Small intestine (tissue), 16 donors: Measurements from ENCODE around the gene NDUFAF2. TPM values are rescaled to one million over a fixed set of nuclear protein-coding genes. Genes with fewer than 3 reads are reported as not detected.

Experiments
- DNase-seq, 2 donors: peaks; one replicate each; pipeline versions ENCODE4 v3.0.0 to v3.0.0-alpha.2; 2013
- FAIRE-seq: peaks from 2 replicates; lab custom pipeline; 2012; peaks lifted over from hg19 to GRCh38; lab: Jason Lieb, UNC
- H3K27ac ChIP-seq, 3 donors: one replicate each; pipeline ENCODE4 v1.5.1; 2013; ENCODE audit warnings: low read length in 2 of 3, mild to moderate bottlenecking in 2 of 3, control low read depth in 1 of 3, inconsistent platforms in 1 of 3, low read depth in 1 of 3, moderate library complexity in 1 of 3
- H3K27me3 ChIP-seq, 3 donors: one replicate each; pipeline ENCODE4 v1.6.1; 2013; ENCODE audit warnings: low read length in 3 of 3, inconsistent platforms in 1 of 3; ENCODE audit not compliant: control insufficient read depth in 3 of 3, insufficient read depth in 3 of 3
- H3K36me3 ChIP-seq, 3 donors: one replicate each; pipeline ENCODE4 v1.6.1; 2013; ENCODE audit warnings: low read length in 3 of 3, inconsistent platforms in 1 of 3, low read depth in 1 of 3, mild to moderate bottlenecking in 1 of 3, moderate library complexity in 1 of 3; ENCODE audit not compliant: control insufficient read depth in 3 of 3, insufficient read depth in 2 of 3
- H3K4me1 ChIP-seq, 3 donors: one replicate each; pipeline ENCODE4 v1.6.1; 2013; ENCODE audit warnings: low read length in 2 of 3, inconsistent platforms in 1 of 3, low read depth in 1 of 3, mild to moderate bottlenecking in 1 of 3, moderate library complexity in 1 of 3; ENCODE audit not compliant: control insufficient read depth in 3 of 3, insufficient read depth in 2 of 3
- H3K4me3 ChIP-seq, 3 donors: one replicate each; pipeline ENCODE4 v1.5.1; 2013; ENCODE audit warnings: low read length in 3 of 3, control low read depth in 1 of 3, inconsistent platforms in 1 of 3, low read depth in 1 of 3, mild to moderate bottlenecking in 1 of 3, moderate library complexity in 1 of 3
- H3K9me3 ChIP-seq, 2 donors: one replicate each; pipeline ENCODE4 v1.6.1; 2013; ENCODE audit warnings: low read depth in 1 of 2, low read length in 1 of 2; ENCODE audit not compliant: control insufficient read depth in 2 of 2, insufficient read depth in 1 of 2
- WGBS, 3 donors: extraction: QIAGEN DNeasy Blood & Tissue Kit; methylation state at CpG; one replicate each; pipeline ENCODE4 v1.1.7; 2013; 5-methylcytosine and 5-hydroxymethylcytosine counted together
- long read RNA-seq, 10 donors: transcript quantifications; one replicate each; lab custom pipeline, GENCODE V29; 2026
- polyA plus RNA-seq, 4 donors: library from polyadenylated mRNA; stranded (reverse) in 3 of 4; unstranded in 1 of 4; fragments of 200-250 nt in 3 of 4; fragments of 120-200 nt in 1 of 4; gene quantifications; one replicate each; pipeline versions ENCODE4 v1.2.1 to v1.2.3, GENCODE V29; 2013
- donor health status: healthy with polysubstance abuse.
- donor health status: control.
- donor health status: control.
- donor health status: Bipolar disorder and iron deficiency.
- donor health status: healthy.

NDUFAF2 gene, protein sequence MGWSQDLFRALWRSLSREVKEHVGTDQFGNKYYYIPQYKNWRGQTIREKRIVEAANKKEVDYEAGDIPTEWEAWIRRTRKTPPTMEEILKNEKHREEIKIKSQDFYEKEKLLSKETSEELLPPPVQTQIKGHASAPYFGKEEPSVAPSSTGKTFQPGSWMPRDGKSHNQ
- polyA plus RNA-seq = 10 to 100 TPM; 27.6 to 60.3 (median 38.3) TPM
- long read RNA-seq, donor 1, transcript NDUFAF2-201 (4 exons, 719 nt) = major isoform, 73 of 106 reads
- long read RNA-seq, donor 1, partial matches to known transcripts = 23 of 106 reads
- long read RNA-seq, donor 1, other reads (novel, unspliced or antisense) = 10 of 106 reads
- long read RNA-seq, donor 2, transcript NDUFAF2-201 (4 exons, 719 nt) = major isoform, 13 of 13 reads
- long read RNA-seq, donor 2, partial matches to known transcripts = 0 of 13 reads
- long read RNA-seq, donor 2, other reads (novel, unspliced or antisense) = 0 of 13 reads
- long read RNA-seq, donor 3, transcript NDUFAF2-201 (4 exons, 719 nt) = major isoform, 19 of 19 reads
- long read RNA-seq, donor 3, partial matches to known transcripts = 0 of 19 reads
- long read RNA-seq, donor 3, other reads (novel, unspliced or antisense) = 0 of 19 reads
- long read RNA-seq, donor 4, partial matches to known transcripts = 0 of 1 reads
- long read RNA-seq, donor 4, other reads (novel, unspliced or antisense) = 0 of 1 reads
- long read RNA-seq, donor 5, transcript NDUFAF2-201 (4 exons, 719 nt) = major isoform, 11 of 11 reads
- long read RNA-seq, donor 5, partial matches to known transcripts = 0 of 11 reads
- long read RNA-seq, donor 5, other reads (novel, unspliced or antisense) = 0 of 11 reads
- long read RNA-seq, donor 6, transcript NDUFAF2-201 (4 exons, 719 nt) = major isoform, 17 of 17 reads
- long read RNA-seq, donor 6, partial matches to known transcripts = 0 of 17 reads
- long read RNA-seq, donor 6, other reads (novel, unspliced or antisense) = 0 of 17 reads
- long read RNA-seq, donor 7, transcript NDUFAF2-201 (4 exons, 719 nt) = major isoform, 37 of 43 reads
- long read RNA-seq, donor 7, partial matches to known transcripts = 5 of 43 reads
- long read RNA-seq, donor 7, other reads (novel, unspliced or antisense) = 0 of 43 reads
- long read RNA-seq, donor 8, partial matches to known transcripts = 0 of 3 reads
- long read RNA-seq, donor 8, other reads (novel, unspliced or antisense) = 0 of 3 reads
- long read RNA-seq, donor 9, transcript NDUFAF2-201 (4 exons, 719 nt) = major isoform, 10 of 10 reads
- long read RNA-seq, donor 9, partial matches to known transcripts = 0 of 10 reads
- long read RNA-seq, donor 9, other reads (novel, unspliced or antisense) = 0 of 10 reads
- long read RNA-seq, donor 10, transcript NDUFAF2-201 (4 exons, 719 nt) = major isoform, 34 of 49 reads
- long read RNA-seq, donor 10, partial matches to known transcripts = 6 of 49 reads
- long read RNA-seq, donor 10, other reads (novel, unspliced or antisense) = 6 of 49 reads

DNA sequence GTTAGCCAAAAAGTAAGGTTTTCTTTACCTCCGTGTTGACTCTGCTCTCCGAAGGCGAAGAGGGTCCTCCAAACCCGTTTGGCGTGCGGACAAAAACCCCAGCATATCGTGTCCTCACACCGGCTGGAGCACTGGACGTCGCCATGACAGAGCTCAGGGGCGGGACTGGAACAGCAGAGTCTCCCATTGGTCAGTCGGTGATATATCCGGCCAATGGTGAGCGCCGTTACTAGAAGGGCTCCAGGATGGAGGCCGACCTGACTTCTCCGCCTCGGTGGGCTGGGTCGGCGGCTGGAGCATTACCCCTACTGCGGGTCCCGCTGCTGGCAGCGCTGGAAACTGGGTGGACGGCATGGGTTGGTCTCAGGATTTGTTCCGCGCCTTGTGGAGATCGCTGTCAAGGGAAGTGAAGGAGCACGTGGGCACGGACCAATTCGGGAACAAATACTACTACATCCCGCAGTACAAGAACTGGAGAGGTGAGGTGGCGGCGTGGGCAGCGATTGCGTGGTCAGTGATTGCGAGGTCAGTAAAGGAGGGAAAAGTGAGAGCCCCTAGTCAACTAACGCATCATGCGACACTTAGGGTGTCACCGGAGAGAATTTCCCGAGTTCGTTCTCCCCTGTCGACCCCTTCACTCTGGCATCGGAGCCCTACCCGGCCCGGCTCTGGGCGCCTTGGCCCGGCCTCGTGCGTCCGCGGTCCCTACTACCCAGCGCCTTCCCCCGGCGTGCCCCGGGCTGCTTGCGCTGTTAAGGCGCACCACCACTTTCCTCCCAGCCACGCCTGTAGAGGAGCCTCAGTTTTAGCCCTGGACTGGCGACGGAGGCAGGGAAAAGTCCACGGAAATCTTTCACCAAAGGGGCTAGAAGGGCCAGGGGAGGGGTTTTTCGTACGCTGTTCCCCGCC, at the start of gene NDUFAF2, which contains the start of gene ERCC8:
NDUFAF2 (plus strand) TSS at position 302 of the 909 bp plus-strand sequence; CDS start at position 353, 51 bp downstream.
ERCC8 (minus strand) TSS at position 167 of the 909 bp plus-strand sequence; CDS start at position 105, 62 bp downstream.
- peak; percentile 94 to 95 for DNase-seq
- Histone ChIP-seq H3K9me3 (no peaks in the 10 kb centered on the region), H3K36me3 (no peaks in the 10 kb centered on the region), H3K4me3 (peak within 1 kb of the TSS; percentile 48 to 90 (median 82)), H3K27ac (peak within 1 kb of the TSS; percentile 49 to 88 (median 88)), H3K4me1 (peaks cover 0 to 3% (median 0%) of the 10 kb centered on the region in 3 donors), H3K27me3 (no peaks in the 10 kb centered on the region)
- no peak for FAIRE-seq
- WGBS, 3 donors = 2 to 4% (median 3%) methylated on average over 64 of the region's 64 CpGs

GRCh38 chr5:60896991-60897390, 48.0 kb upstream of the NDUFAF2 start:
- Histone ChIP-seq H3K4me1 (no peaks in the 10 kb centered on the region), H3K27ac (no peak overlapping the region), H3K36me3 (peaks cover 3 to 19% (median 4%) of the 10 kb centered on the region in 3 donors), H3K4me3 (no peak overlapping the region), H3K9me3 (no peaks in the 10 kb centered on the region), H3K27me3 (no peaks in the 10 kb centered on the region)
- DNase-seq (no peak), FAIRE-seq (no peak)
- 91 to 99% (median 92%) methylated on average over 4 of the region's 4 CpGs for WGBS, 3 donors

DNA sequence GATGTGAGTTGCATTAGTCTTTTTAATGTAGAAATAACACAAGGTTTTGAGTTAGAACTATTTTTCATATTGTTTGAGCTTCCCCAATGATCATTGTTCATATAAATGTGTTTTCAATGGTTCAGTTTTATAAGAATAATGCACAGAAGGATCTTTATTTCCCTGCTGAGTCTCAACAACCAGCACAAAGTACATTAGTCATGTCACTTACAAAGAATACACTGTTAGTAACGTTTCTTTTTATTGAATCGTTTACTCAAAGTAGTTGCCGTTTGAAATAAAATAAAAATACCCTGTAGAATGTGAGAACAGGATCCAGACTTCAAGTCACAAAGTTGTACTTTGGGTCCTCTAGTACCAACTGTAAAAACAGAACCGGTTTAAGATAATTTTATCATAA, 41.6 kb upstream of the NDUFAF2 start:
- no peaks in the 10 kb centered on the region for H3K27me3 ChIP-seq
- DNase-seq = no peak
- H3K27ac ChIP-seq = no peak overlapping the region
- H3K36me3 ChIP-seq = no peaks in the 10 kb centered on the region
- no peaks in the 10 kb centered on the region for H3K4me1 ChIP-seq
- no peak for FAIRE-seq
- no peak overlapping the region for H3K4me3 ChIP-seq
- WGBS, 3 donors = 73 to 79% (median 74%) methylated on average over 4 of the region's 4 CpGs
- H3K9me3 ChIP-seq = no peaks in the 10 kb centered on the region

GRCh38 chr5:60916646-60917045, 28.4 kb upstream of the NDUFAF2 start:
- no peak for FAIRE-seq

GRCh38 chr5:60918466-60918865, 26.5 kb upstream of the NDUFAF2 start:
- Histone ChIP-seq H3K9me3 (no peaks in the 10 kb centered on the region), H3K4me3 (no peak overlapping the region), H3K27me3 (no peaks in the 10 kb centered on the region), H3K27ac (no peak overlapping the region), H3K36me3 (peaks cover 0 to 3% (median 2%) of the 10 kb centered on the region in 3 donors), H3K4me1 (no peaks in the 10 kb centered on the region)
- 98% methylated on average over 2 of the region's 2 CpGs for WGBS, 3 donors
- no peak for FAIRE-seq
- DNase-seq = no peak

More at GRCh38 chr5:60916646-60917045, 28.4 kb upstream of the NDUFAF2 start:
- no peak overlapping the region for H3K4me3 ChIP-seq
- no peaks in the 10 kb centered on the region for H3K9me3 ChIP-seq
- H3K27ac ChIP-seq = no peak overlapping the region
- H3K27me3 ChIP-seq = no peaks in the 10 kb centered on the region
- no peaks in the 10 kb centered on the region for H3K4me1 ChIP-seq
- no peak for DNase-seq
- peaks cover 0 to 3% (median 2%) of the 10 kb centered on the region in 3 donors for H3K36me3 ChIP-seq

DNA sequence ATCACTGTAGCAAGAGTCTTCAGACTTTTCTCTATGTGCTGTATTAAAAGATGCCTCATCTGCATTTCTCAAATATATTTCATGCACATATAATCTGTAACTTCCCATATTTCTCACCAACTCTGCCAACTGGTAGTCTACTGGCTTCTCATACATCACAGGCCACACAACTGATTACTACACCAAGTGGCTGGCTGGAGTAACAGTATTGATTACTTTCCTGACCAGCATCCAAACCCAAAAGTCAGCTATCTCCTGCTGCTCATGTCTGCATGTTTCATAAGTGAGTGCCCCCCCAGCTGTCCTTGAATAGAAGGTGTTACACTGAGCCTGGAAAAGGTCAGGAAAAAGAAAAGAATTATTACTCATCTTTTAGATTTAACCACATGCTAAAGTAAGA, 17.6 kb upstream of the NDUFAF2 start:
- H3K4me3 ChIP-seq = no peak overlapping the region
- H3K27me3 ChIP-seq = no peaks in the 10 kb centered on the region
- FAIRE-seq (no peak), DNase-seq (no peak)
- no peaks in the 10 kb centered on the region for H3K9me3 ChIP-seq
- H3K4me1 ChIP-seq = no peaks in the 10 kb centered on the region
- H3K27ac ChIP-seq = no peak overlapping the region
- H3K36me3 ChIP-seq = peaks cover 0 to 5% (median 5%) of the 10 kb centered on the region in 3 donors

- no peak overlapping the region for H3K27ac ChIP-seq
- H3K4me1 ChIP-seq = no peaks in the 10 kb centered on the region
- H3K36me3 ChIP-seq = peaks cover 0 to 5% (median 5%) of the 10 kb centered on the region in 3 donors
- DNase-seq = no peak
- peak; percentile 81 for FAIRE-seq
- no peaks in the 10 kb centered on the region for H3K9me3 ChIP-seq
- H3K27me3 ChIP-seq = no peaks in the 10 kb centered on the region
- WGBS, 3 donors = 62 to 85% (median 71%) methylated on average over 6 of the region's 6 CpGs
- no peak overlapping the region for H3K4me3 ChIP-seq
Observed at GRCh38 chr5:60929024-60929423, 16.0 kb upstream of the NDUFAF2 start.
